GM21526 (cell line): ENCODE results near the gene SMIM14.
"Not testable (repeated sequence)": the region's sequence is repeated elsewhere in the genome, so short reads cannot be mapped to it uniquely, and the experiment has no call there.

Experiments used
- ATAC-seq: cut with Tn5 transposase; IDR thresholded peaks from one replicate; pipeline ENCODE4 v1.9.1; 2021; ENCODE audit warnings: moderate library complexity; ENCODE audit not compliant: unreplicated experiment, low FRiP score

Gene SMIM14

GRCh38 chr4:39648827-39649558, 10.3 kb upstream of the SMIM14 start:
- no peak for ATAC-seq

GRCh38 chr4:39648213-39648612, 9.5 kb upstream of the SMIM14 start:
- ATAC-seq, result no peak

- no peak for ATAC-seq
Observed at GRCh38 chr4:39642885-39643552, 4.4 kb upstream of the SMIM14 start.

GRCh38 chr4:39641451-39641850, 2.8 kb upstream of the SMIM14 start:
- ATAC-seq, result no peak

GRCh38 chr4:39637586-39638353, 895 bp downstream of the SMIM14 start:
- peak; percentile 21 for ATAC-seq

- ATAC-seq, result no peak
Observed at GRCh38 chr4:39637221-39637585, 1.5 kb downstream of the SMIM14 start.

- ATAC-seq, result no peak
Observed at GRCh38 chr4:39636531-39637184, 2.0 kb downstream of the SMIM14 start.

GRCh38 chr4:39635023-39635422, 3.6 kb downstream of the SMIM14 start:
- ATAC-seq, result no peak

- peak; percentile 63 for ATAC-seq
Observed at GRCh38 chr4:39631700-39632079, 7.0 kb downstream of the SMIM14 start.

- ATAC-seq, result no peak
Observed at GRCh38 chr4:39627413-39627812, 11.3 kb downstream of the SMIM14 start.

- no peak for ATAC-seq
Observed at GRCh38 chr4:39626913-39627312, 11.8 kb downstream of the SMIM14 start.

- ATAC-seq, result peak; percentile 60
Observed at GRCh38 chr4:39626261-39626660, 12.4 kb downstream of the SMIM14 start.

GRCh38 chr4:39621582-39621981, 17.1 kb downstream of the SMIM14 start:
- no peak for ATAC-seq

GRCh38 chr4:39620551-39621313, 17.9 kb downstream of the SMIM14 start:
- no peak for ATAC-seq

GRCh38 chr4:39617534-39617933, 21.1 kb downstream of the SMIM14 start:
- no peak for ATAC-seq

- ATAC-seq, result no peak
Observed at GRCh38 chr4:39616651-39617050, 22.0 kb downstream of the SMIM14 start.

- not testable (repeated sequence) for ATAC-seq
Observed at GRCh38 chr4:39616112-39616511, 22.6 kb downstream of the SMIM14 start.

- ATAC-seq, result no peak
Observed at GRCh38 chr4:39614487-39615162, 24.0 kb downstream of the SMIM14 start.

- ATAC-seq, result no peak
Observed at GRCh38 chr4:39613093-39613656, 25.5 kb downstream of the SMIM14 start.
